ENCODE measurements around the gene HIVEP2. TPM values are rescaled to one million over a fixed set of nuclear protein-coding genes. Genes with fewer than 3 reads are reported as not detected.

HIVEP2 gene
- total RNA-seq, 4 donors from 2014 or later, result 17.5 to 21.8 (median 20.6) TPM

GRCh38 chr6:142857796-142858555 lies 87.0 kb downstream of the HIVEP2 start:
- no peak for TF ChIP-seq CTCF (IDR thresholded peaks at IDR 0.05; ENCODE audit: low read depth)

DNA sequence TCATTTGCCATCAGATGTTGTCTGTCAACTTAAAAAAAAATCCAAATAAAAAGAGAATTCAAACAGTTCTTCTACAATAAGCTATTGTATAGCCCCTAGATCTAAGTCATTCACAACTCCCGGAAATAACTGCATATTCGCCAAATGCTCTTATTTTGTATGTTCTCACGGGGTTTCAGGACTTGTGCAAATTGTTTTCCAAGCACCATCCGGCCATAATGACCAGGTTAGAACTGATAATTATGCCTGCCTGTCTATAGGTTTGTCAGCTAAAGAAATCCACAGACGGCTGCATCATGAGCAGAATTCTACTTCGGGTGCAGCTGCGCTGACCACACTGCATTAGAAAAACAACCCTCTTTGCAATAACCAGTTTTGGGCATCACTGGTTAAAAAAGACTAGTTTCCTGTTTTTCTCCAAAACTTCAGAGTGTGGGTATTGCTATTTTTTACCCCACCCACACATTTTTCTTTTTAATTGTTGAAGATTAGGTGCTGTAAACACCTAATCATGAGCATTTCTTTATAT lies 87.7 kb downstream of the HIVEP2 start:
- TF ChIP-seq CTCF (IDR thresholded peaks at IDR 0.05; ENCODE audit: low read depth), result no peak

GRCh38 chr6:142856624-142857232 lies 88.2 kb downstream of the HIVEP2 start:
- no peak for TF ChIP-seq CTCF (IDR thresholded peaks at IDR 0.05; ENCODE audit: low read depth)

GRCh38 chr6:142855893-142856623 lies 88.9 kb downstream of the HIVEP2 start:
- TF ChIP-seq CTCF (IDR thresholded peaks at IDR 0.05; ENCODE audit: low read depth), result no peak

- no peak for TF ChIP-seq CTCF (IDR thresholded peaks at IDR 0.05; ENCODE audit: low read depth)
These were observed 90.1 kb downstream of the HIVEP2 start for GRCh38 chr6:142854589-142855488.

DNA sequence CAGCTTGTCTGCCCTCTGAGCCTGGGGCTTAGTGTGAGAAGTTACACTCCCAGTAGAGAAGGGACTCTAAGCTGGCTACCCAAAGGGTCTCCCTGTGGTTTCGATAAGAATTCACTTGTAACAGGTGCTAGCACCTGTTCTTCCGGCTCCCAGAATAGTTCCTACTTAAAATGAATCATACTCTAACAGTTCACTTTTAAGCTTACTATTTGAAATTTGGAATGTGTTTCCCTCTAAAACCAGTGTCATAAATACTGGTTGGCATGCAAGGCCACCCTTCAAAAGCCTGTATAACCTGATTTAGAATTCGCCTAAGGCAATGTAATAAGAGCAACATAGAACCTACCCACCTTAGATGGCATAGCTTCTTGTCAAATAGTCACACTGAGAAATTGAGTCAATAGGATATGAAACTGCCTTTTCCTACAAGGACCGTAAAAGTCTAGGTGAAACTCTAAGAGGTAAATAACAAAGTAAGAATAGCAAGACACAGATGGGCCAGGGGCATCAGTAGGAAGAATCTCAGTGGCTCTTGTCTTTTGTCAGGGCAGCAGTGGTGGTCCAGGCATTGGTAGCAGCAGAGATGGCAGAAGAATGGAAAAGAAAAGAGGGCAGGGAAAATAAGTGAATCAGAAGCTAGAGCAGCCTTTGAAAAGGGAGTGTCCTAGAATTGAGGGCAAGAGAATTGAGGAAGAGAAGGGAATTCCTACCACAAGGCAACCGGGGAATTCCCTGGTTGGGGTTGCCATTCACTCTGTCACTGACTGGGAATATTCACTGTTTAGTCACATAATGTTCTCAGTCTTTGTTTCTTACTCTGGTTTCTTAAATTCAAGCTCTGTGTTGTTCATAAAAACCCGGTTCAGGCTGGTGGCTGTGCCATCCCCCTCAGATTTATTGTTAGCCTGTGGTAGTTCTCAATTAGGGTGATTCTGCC lies 91.5 kb downstream of the HIVEP2 start:
- no peak for TF ChIP-seq CTCF (IDR thresholded peaks at IDR 0.05; ENCODE audit: low read depth)
